Measurements from ENCODE around the gene TTC28. TPM values are rescaled to one million over a fixed set of nuclear protein-coding genes. Genes with fewer than 3 reads are reported as not detected.

Gene TTC28
- total and polyA plus RNA-seq, 8 donors: 2.2 to 18.6 (median 11.5) TPM

GRCh38 chr22:28594076-28594796, 85.4 kb downstream of the TTC28 start:
- no peaks in the 10 kb centered on the region for H3K27me3 ChIP-seq
- H3K36me3 ChIP-seq: no peaks in the 10 kb centered on the region
- no peak for TF ChIP-seq CTCF (IDR thresholded peaks at IDR 0.05)
- no peaks in the 10 kb centered on the region for H3K4me1 ChIP-seq
- intact Hi-C loops (cut with DNase I): loop anchor here in 1 of 3 donors (10.0 kb wide), 2 partner anchors 539 to 569 kb away; no protein-coding TSS in a partner anchor
- H3K27ac ChIP-seq: no peak overlapping the region
- DNase-seq: no peak
- ATAC-seq: peak in 3 of 4 donors; percentile 26 to 35 (median 33)
- no peak for FAIRE-seq
- 46 to 48% methylated on average over 2 of the region's 2 CpGs for WGBS, 2 donors
- no peaks in the 10 kb centered on the region for H3K9me3 ChIP-seq
- no peak overlapping the region for H3K4me3 ChIP-seq

GRCh38 chr22:28593299-28593698, 86.3 kb downstream of the TTC28 start:
- DNase-seq: no peak
- Histone ChIP-seq H3K4me1 (no peaks in the 10 kb centered on the region), H3K27me3 (no peaks in the 10 kb centered on the region), H3K36me3 (no peaks in the 10 kb centered on the region), H3K4me3 (no peak overlapping the region), H3K9me3 (no peaks in the 10 kb centered on the region), H3K27ac (no peak overlapping the region)
- no peak for TF ChIP-seq CTCF (IDR thresholded peaks at IDR 0.05)
- FAIRE-seq: no peak
- no peak for ATAC-seq
- intact Hi-C loops (cut with DNase I): loop anchor here in 1 of 3 donors (10.0 kb wide), 2 partner anchors 538 to 568 kb away; no protein-coding TSS in a partner anchor
- WGBS, 2 donors: 76 to 86% methylated on average over 3 of the region's 3 CpGs

- no peak overlapping the region for H3K4me3 ChIP-seq
- ATAC-seq (no peak), DNase-seq (no peak), FAIRE-seq (no peak)
- H3K9me3 ChIP-seq: no peaks in the 10 kb centered on the region
- intact Hi-C loops (cut with DNase I): no loop called here
- H3K36me3 ChIP-seq: no peaks in the 10 kb centered on the region
- H3K4me1 ChIP-seq: no peaks in the 10 kb centered on the region
- no peak overlapping the region for H3K27ac ChIP-seq
- TF ChIP-seq CTCF (IDR thresholded peaks at IDR 0.05): no peak
- H3K27me3 ChIP-seq: no peaks in the 10 kb centered on the region
- WGBS, 2 donors: 91 to 97% methylated on average over 2 of the region's 2 CpGs
Measured at GRCh38 chr22:28589102-28589750, 90.4 kb downstream of the TTC28 start.

- FAIRE-seq (no peak), ATAC-seq (no peak), DNase-seq (no peak)
- no peak for TF ChIP-seq CTCF (IDR thresholded peaks at IDR 0.05)
- no peaks in the 10 kb centered on the region for H3K27me3 ChIP-seq
- H3K4me3 ChIP-seq: no peak overlapping the region
- WGBS, 2 donors: 97% methylated on average over 11 of the region's 11 CpGs
- H3K9me3 ChIP-seq: no peaks in the 10 kb centered on the region
- no peak overlapping the region for H3K27ac ChIP-seq
- intact Hi-C loops (cut with DNase I): no loop called here
- no peaks in the 10 kb centered on the region for H3K4me1 ChIP-seq
- H3K36me3 ChIP-seq: no peaks in the 10 kb centered on the region
Measured at GRCh38 chr22:28585324-28585723, 94.3 kb downstream of the TTC28 start.

DNA sequence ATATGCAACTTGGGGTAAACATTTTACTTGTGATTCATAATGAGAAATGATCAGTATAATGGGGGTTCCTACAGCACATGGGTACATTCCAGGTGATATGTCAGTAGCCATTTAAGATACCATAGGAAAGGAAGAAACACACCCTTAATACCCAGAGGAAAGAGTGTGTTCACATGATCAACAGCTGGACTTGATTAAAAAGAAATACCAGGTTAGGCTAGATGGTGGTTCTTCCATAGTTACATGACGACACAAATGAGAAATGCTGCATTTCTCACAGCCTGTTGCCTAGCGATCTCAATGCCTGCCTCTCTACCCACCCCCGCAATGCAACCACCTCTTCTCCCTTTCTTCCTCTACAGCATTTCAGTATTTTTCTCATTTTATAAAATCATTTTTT, 96.8 kb downstream of the TTC28 start:
- FAIRE-seq: no peak
- Histone ChIP-seq H3K27ac (no peak overlapping the region), H3K4me3 (no peak overlapping the region), H3K27me3 (no peaks in the 10 kb centered on the region), H3K4me1 (no peaks in the 10 kb centered on the region), H3K9me3 (no peaks in the 10 kb centered on the region), H3K36me3 (no peaks in the 10 kb centered on the region)
- no peak for ATAC-seq
- 85 to 89% methylated on average over 3 of the region's 3 CpGs for WGBS, 2 donors
- TF ChIP-seq CTCF (IDR thresholded peaks at IDR 0.05): no peak
- no peak for DNase-seq
- intact Hi-C loops (cut with DNase I): no loop called here
